Thyroid gland (tissue), 4 donors: ENCODE data around the gene ADGRD1. TPM values are rescaled to one million over a fixed set of nuclear protein-coding genes. Genes with fewer than 3 reads are reported as not detected.

Experiments
- DNase-seq, 2 donors: peaks; one replicate each; pipeline ENCODE4 v3.0.0-alpha.2; 2019
- H3K27ac ChIP-seq, 3 donors: fragments of 200-600 bp; sonication (generic); 1 replicate in 2 of 3; 2 replicates in 1 of 3; pipeline ENCODE4 v1.5.1; 2016 to 2019; ENCODE audit warnings: mild to moderate bottlenecking in 1 of 3, moderate library complexity in 1 of 3
- H3K27me3 ChIP-seq: fragments of 200-600 bp; sonication (generic); one replicate; pipeline ENCODE4 v1.5.1; 2019
- H3K36me3 ChIP-seq, 2 donors: fragments of 200-600 bp; sonication (generic); one replicate each; pipeline ENCODE4 v1.5.1; 2016 to 2019
- H3K4me1 ChIP-seq, 2 donors: fragments of 200-600 bp; sonication (generic); one replicate each; pipeline ENCODE4 v1.5.1; 2017 to 2019
- H3K4me3 ChIP-seq, 3 donors: fragments of 200-600 bp; sonication (generic); replicated peaks in 1 of 3; 1 replicate in 2 of 3; 2 replicates in 1 of 3; pipeline ENCODE4 v1.5.1; 2016; ENCODE audit warnings: mild to moderate bottlenecking in 1 of 3
- H3K9me3 ChIP-seq: fragments of 200-600 bp; sonication (generic); one replicate; pipeline ENCODE4 v1.5.1; 2017
- POLR2A ChIP-seq, 2 donors: fragments of 450-650 bp; IDR thresholded peaks; one replicate each; pipeline ENCODE4 v1.6.1; 2017; ENCODE audit warnings: antibody characterized with exemption in 2 of 2, mild to moderate bottlenecking in 2 of 2, moderate library complexity in 1 of 2
- WGBS, 2 donors: methylation state at CpG; one replicate each; pipeline ENCODE4 v1.1.5; 2017; 5-methylcytosine and 5-hydroxymethylcytosine counted together
- intact Hi-C: fragments of 100-400 bp; cut with DNase I; formaldehyde crosslinking; loops from one replicate; pipeline ENCODE4 v1.15.1; 2023
- total RNA-seq, 4 donors: library from RNA; depleted of rRNA; stranded (reverse); fragments of >200 nt; gene quantifications; one replicate each; pipeline ENCODE4 v1.2.3, GENCODE V29; 2016
- TF ChIP-seq, protein P1 (sequence below), 6 experiments: fragments of 200-600 bp in 3 of 6; fragments of 450-650 bp in 3 of 6; sonication (generic) in 3 of 6; IDR thresholded peaks; one replicate each; pipeline ENCODE4 v1.5.1; 2016 to 2019; ENCODE audit warnings: antibody characterized with exemption in 6 of 6, mild to moderate bottlenecking in 2 of 6, inconsistent platforms in 1 of 6, moderate library complexity in 1 of 6

The ADGRD1 gene
- total RNA-seq, 4 donors from 2014 or later: 14.1 to 44.3 (median 24.7) TPM

DNA sequence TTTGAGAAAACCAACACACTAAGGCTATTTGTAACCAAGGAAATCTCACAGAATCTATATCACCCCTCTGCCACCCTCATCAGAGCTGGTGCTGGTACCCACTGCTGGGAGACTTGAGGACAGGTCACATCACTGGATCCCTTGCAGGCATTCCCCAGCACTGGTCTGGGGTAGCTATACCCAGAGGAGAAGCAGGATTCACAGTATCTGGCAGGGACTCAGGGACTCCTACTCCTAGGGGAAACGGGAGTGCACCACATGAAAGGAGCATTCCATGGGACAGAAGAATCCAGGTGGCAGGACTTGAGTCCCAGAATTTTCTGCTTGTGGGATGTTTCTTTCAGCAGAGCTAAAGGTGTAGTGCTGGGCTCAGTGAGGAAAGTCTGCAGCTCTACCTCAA is 223.2 kb downstream of the ADGRD1 start:
- intact Hi-C loops: no loop called here
- no peaks in the 10 kb centered on the region for H3K36me3 ChIP-seq
- H3K27me3 ChIP-seq: no peaks in the 10 kb centered on the region
- H3K4me3 ChIP-seq: no peak overlapping the region
- TF ChIP-seq, protein P1, sequence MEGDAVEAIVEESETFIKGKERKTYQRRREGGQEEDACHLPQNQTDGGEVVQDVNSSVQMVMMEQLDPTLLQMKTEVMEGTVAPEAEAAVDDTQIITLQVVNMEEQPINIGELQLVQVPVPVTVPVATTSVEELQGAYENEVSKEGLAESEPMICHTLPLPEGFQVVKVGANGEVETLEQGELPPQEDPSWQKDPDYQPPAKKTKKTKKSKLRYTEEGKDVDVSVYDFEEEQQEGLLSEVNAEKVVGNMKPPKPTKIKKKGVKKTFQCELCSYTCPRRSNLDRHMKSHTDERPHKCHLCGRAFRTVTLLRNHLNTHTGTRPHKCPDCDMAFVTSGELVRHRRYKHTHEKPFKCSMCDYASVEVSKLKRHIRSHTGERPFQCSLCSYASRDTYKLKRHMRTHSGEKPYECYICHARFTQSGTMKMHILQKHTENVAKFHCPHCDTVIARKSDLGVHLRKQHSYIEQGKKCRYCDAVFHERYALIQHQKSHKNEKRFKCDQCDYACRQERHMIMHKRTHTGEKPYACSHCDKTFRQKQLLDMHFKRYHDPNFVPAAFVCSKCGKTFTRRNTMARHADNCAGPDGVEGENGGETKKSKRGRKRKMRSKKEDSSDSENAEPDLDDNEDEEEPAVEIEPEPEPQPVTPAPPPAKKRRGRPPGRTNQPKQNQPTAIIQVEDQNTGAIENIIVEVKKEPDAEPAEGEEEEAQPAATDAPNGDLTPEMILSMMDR (IDR thresholded peaks at IDR 0.05): no peak
- TF ChIP-seq POLR2A (IDR thresholded peaks at IDR 0.05): no peak
- H3K27ac ChIP-seq: no peak overlapping the region
- H3K9me3 ChIP-seq: no peaks in the 10 kb centered on the region
- no peak for DNase-seq
- no peaks in the 10 kb centered on the region for H3K4me1 ChIP-seq
- 57 to 100% methylated on average over 1 of the region's 1 CpG for WGBS, 2 donors

DNA sequence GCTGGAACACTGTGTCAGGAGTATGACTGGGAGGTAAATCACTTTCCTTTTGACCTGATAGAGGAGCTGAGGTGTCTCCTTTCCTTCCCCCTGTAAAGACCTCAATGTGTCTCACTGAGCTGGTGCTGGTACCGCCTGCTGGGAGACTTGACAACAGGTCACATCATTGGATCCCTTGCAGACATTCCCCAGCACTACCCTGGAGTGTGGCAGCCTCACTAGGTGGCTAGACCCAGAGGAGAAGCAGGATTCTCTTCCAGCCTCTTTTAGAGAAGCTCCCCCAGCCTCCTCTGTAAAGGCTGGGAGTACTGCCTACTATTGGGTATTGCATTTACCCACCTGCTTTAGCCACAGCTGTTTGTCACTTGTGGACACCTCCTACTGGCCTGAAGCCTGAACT is 223.9 kb downstream of the ADGRD1 start:
- TF ChIP-seq, protein P1 (IDR thresholded peaks at IDR 0.05): no peak
- no peak for TF ChIP-seq POLR2A (IDR thresholded peaks at IDR 0.05)
- Histone ChIP-seq H3K9me3 (no peaks in the 10 kb centered on the region), H3K27me3 (no peaks in the 10 kb centered on the region), H3K36me3 (no peaks in the 10 kb centered on the region), H3K27ac (no peak overlapping the region), H3K4me3 (no peak overlapping the region), H3K4me1 (no peaks in the 10 kb centered on the region)
- no peak for DNase-seq
- WGBS, 2 donors: 86 to 88% methylated on average over 1 of the region's 1 CpG
- intact Hi-C loops: no loop called here

DNA sequence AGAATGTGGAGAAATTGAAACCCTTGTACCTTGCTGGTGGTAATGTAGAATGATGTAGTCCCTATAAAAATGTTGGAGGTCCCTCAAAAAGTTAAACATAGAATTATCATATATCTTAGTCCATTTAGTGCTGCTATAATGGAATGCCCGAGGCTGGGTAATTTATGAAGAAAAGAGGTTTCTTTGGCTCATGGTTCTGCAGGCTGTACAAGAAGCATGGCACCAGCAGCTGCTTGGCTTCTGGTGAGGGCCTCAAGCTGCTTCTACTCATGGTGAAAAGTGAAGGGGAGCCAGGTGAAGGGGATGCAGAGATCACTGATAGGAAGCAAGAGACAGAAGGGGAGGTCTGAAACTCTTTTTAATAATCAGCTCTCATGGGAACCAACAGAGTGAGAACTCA is 233.9 kb downstream of the ADGRD1 start:
- intact Hi-C loops: no loop called here
- no peak for DNase-seq
- 86 to 88% methylated on average over 1 of the region's 1 CpG for WGBS, 2 donors
- Histone ChIP-seq H3K9me3 (no peaks in the 10 kb centered on the region), H3K27ac (no peak overlapping the region), H3K4me3 (no peak overlapping the region), H3K36me3 (no peaks in the 10 kb centered on the region), H3K27me3 (no peaks in the 10 kb centered on the region), H3K4me1 (no peaks in the 10 kb centered on the region)
- TF ChIP-seq POLR2A (IDR thresholded peaks at IDR 0.05): no peak

DNA sequence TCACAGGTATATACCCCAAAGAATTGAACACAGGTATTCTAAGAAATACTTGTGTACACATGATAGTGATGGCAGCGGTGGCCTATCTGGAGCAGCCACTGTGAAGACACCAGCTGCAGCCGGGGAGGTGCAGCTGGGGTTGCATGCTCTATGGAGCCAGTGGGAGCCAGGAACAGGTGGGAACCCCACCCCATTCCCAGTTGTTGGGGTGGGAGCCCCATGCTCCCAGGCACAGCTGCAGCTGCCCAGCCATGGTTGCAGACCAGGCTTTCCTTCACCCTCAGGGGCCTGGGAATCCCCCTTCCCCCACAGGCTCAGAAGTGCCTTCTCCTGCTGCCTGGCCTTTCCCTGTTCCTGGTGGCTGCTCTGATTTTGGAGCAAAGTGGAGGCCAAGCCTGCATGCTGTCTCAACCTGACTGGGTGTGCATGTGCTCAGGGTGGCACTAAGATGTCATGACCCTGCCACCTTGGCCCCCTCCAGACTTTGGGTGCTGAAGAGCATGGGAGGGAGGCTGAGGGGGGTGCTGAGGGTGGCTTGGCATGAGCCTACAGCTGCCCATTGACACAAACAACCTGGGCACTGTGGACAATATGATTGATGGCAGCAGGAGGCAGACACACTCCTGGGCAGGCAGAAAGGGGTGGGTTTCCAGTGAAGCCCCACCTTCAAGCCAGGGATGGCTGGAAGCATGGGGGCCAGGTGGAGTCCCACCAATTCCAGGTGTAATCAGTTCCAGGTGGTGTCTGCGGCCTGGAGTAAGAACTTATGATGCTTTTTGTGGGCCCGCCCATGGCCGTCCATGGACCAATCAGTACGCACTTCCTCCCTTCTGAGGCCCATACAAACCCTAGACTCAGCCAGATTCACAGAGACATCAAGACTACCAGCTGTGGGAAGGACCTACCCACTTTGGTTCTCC is 234.7 kb downstream of the ADGRD1 start:
- no peaks in the 10 kb centered on the region for H3K9me3 ChIP-seq
- WGBS, 2 donors: 98 to 100% methylated on average over 4 to 6 of the region's 6 CpGs
- TF ChIP-seq POLR2A (IDR thresholded peaks at IDR 0.05): no peak
- TF ChIP-seq, protein P1 (IDR thresholded peaks at IDR 0.05): no peak
- H3K27me3 ChIP-seq: no peaks in the 10 kb centered on the region
- no peaks in the 10 kb centered on the region for H3K4me1 ChIP-seq
- no peak overlapping the region for H3K27ac ChIP-seq
- intact Hi-C loops: no loop called here
- DNase-seq: no peak
- H3K36me3 ChIP-seq: no peaks in the 10 kb centered on the region
- H3K4me3 ChIP-seq: no peak overlapping the region

GRCh38 chr12:131189781-131190180 is 236.1 kb downstream of the ADGRD1 start:
- DNase-seq: peak in 1 of 2 donors; percentile 18
- H3K4me3 ChIP-seq: no peak overlapping the region
- TF ChIP-seq, protein P1 (IDR thresholded peaks at IDR 0.05): no peak
- TF ChIP-seq POLR2A (IDR thresholded peaks at IDR 0.05): no peak
- H3K4me1 ChIP-seq: no peaks in the 10 kb centered on the region
- no peaks in the 10 kb centered on the region for H3K36me3 ChIP-seq
- no peaks in the 10 kb centered on the region for H3K9me3 ChIP-seq
- intact Hi-C loops: no loop called here
- 89 to 92% methylated on average over 1 of the region's 1 CpG for WGBS, 2 donors
- no peak overlapping the region for H3K27ac ChIP-seq
- H3K27me3 ChIP-seq: no peaks in the 10 kb centered on the region
